Neural cell (in vitro differentiated cells): ENCODE data around the gene NOL4L. TPM values are rescaled to one million over a fixed set of nuclear protein-coding genes. Genes with fewer than 3 reads are reported as not detected.

Experiments used
- H2AFZ ChIP-seq: fragments of 200-600, 300-800 bp; sonication (generic), shearing (Covaris generic); 2 replicates; pipeline ENCODE4 v1.6.0; 2014; ENCODE audit warnings: low read depth, mild to moderate bottlenecking, antibody characterized with exemption, low read length, moderate library complexity
- H3F3A ChIP-seq: fragments of 200-600 bp; shearing (Covaris generic); 2 replicates; pipeline ENCODE4 v1.6.1; 2016; ENCODE audit warnings: mild to moderate bottlenecking, moderate library complexity, mixed read lengths, antibody characterized with exemption, low read length; ENCODE audit not compliant: insufficient read depth, poor library complexity, severe bottlenecking
- H3K27ac ChIP-seq: fragments of 200-600, 300-800 bp; sonication (generic), shearing (Covaris generic); 2 replicates; pipeline ENCODE4 v1.5.1; 2014; ENCODE audit warnings: mild to moderate bottlenecking, low read length, moderate library complexity
- H3K27me3 ChIP-seq: fragments of 300-800, 200-600 bp; sonication (generic), shearing (Covaris generic); 2 replicates; pipeline ENCODE4 v1.6.0; 2014; ENCODE audit warnings: mild to moderate bottlenecking, low read depth, low read length, moderate library complexity; ENCODE audit not compliant: insufficient read depth
- H3K36me3 ChIP-seq: fragments of 300-800, 200-600 bp; sonication (generic), shearing (Covaris generic); 2 replicates; pipeline ENCODE4 v1.5.1; 2014; ENCODE audit warnings: mild to moderate bottlenecking, antibody characterized with exemption, low read length, moderate library complexity; ENCODE audit not compliant: insufficient read depth
- H3K4me2 ChIP-seq: fragments of 300-800, 200-600 bp; sonication (generic), shearing (Covaris generic); 2 replicates; pipeline ENCODE4 v1.6.0; 2014; ENCODE audit warnings: mild to moderate bottlenecking, low read length
- H3K4me3 ChIP-seq: fragments of 300-800, 200-600 bp; sonication (generic), shearing (Covaris generic); 2 replicates; pipeline ENCODE4 v1.5.1; 2014; ENCODE audit warnings: mild to moderate bottlenecking, low read length, moderate library complexity
- H3K79me2 ChIP-seq: fragments of 200-600 bp; shearing (Covaris generic); replicated peaks from 2 replicates; pipeline ENCODE4 v1.6.0; 2014; ENCODE audit warnings: mild to moderate bottlenecking, low read length, moderate library complexity; ENCODE audit not compliant: insufficient read depth
- H3K9ac ChIP-seq: fragments of 300-800, 200-600 bp; sonication (generic), shearing (Covaris generic); 2 replicates; pipeline ENCODE4 v1.6.1; 2016; ENCODE audit warnings: mild to moderate bottlenecking, low read length, mixed read lengths
- H3K9me2 ChIP-seq: fragments of 200-600 bp; shearing (Covaris generic); 2 replicates; pipeline ENCODE4 v1.6.1; 2016; ENCODE audit warnings: mild to moderate bottlenecking, low read length, mixed read lengths; ENCODE audit not compliant: insufficient read depth
- H3K9me3 ChIP-seq: fragments of 200-600, 300-800 bp; sonication (generic), shearing (Covaris generic); 2 replicates; pipeline ENCODE4 v1.6.1; 2016; ENCODE audit warnings: mild to moderate bottlenecking, mixed run types, low read length, moderate library complexity, mixed read lengths
- H4K20me1 ChIP-seq: fragments of 200-600 bp; shearing (Covaris generic); 2 replicates; pipeline ENCODE4 v1.6.1; 2016; ENCODE audit warnings: mild to moderate bottlenecking, mixed run types; ENCODE audit not compliant: insufficient read depth
- CTCF ChIP-seq: fragments of 450-650 bp; IDR thresholded peaks from 2 replicates; pipeline ENCODE4 v1.5.1; 2014; ENCODE audit warnings: antibody characterized with exemption, mild to moderate bottlenecking, moderate library complexity; ENCODE audit not compliant: poor library complexity, severe bottlenecking
- EP300 ChIP-seq: fragments of 450-650 bp; conservative IDR thresholded peaks from 2 replicates; pipeline ENCODE4 v1.6.1; 2014; ENCODE audit warnings: antibody characterized with exemption, mild to moderate bottlenecking, moderate library complexity; ENCODE audit not compliant: poor library complexity, severe bottlenecking
- EZH2 ChIP-seq: fragments of 200-600, 300-800 bp; shearing (Covaris generic), sonication (generic); IDR thresholded peaks from 2 replicates; pipeline ENCODE4 v1.6.1; 2014; ENCODE audit warnings: antibody characterized with exemption, low read length, borderline replicate concordance, mild to moderate bottlenecking; ENCODE audit not compliant: insufficient read depth, poor library complexity, severe bottlenecking
- MXI1 ChIP-seq: fragments of 450-650 bp; conservative IDR thresholded peaks from 2 replicates; pipeline ENCODE4 v1.6.1; 2014; ENCODE audit warnings: antibody characterized with exemption, mild to moderate bottlenecking; ENCODE audit not compliant: poor library complexity, severe bottlenecking
- POLR2AphosphoS5 ChIP-seq: IDR thresholded peaks from 2 replicates; pipeline ENCODE4 v1.6.1; 2012
- RAD21 ChIP-seq: fragments of 450-650 bp; conservative IDR thresholded peaks from 2 replicates; pipeline ENCODE4 v1.6.1; 2014; ENCODE audit warnings: antibody characterized with exemption, mild to moderate bottlenecking, moderate library complexity
- SMC3 ChIP-seq: fragments of 450-650 bp; conservative IDR thresholded peaks from 2 replicates; pipeline ENCODE4 v1.6.1; 2014; ENCODE audit warnings: antibody characterized with exemption, mild to moderate bottlenecking, moderate library complexity; ENCODE audit not compliant: poor library complexity
- TAF1 ChIP-seq: IDR thresholded peaks from 2 replicates; pipeline ENCODE4 v1.6.1; 2012; ENCODE audit warnings: low read depth
- polyA plus RNA-seq: library from polyadenylated mRNA; depleted of rRNA; stranded (reverse); fragments of >200 nt; gene quantifications from 2 replicates; pipeline ENCODE4 v1.2.3, GENCODE V29; 2014
- TF ChIP-seq, protein P1 (sequence below): IDR thresholded peaks from 2 replicates; pipeline ENCODE4 v1.6.1; 2012; ENCODE audit warnings: borderline replicate concordance

The NOL4L gene
- polyA plus RNA-seq, 1 donor from 2014 or later = 20.4 TPM

- no peaks in the 10 kb centered on the region for H3K79me2 ChIP-seq
- no peaks in the 10 kb centered on the region for H3K9me2 ChIP-seq
- no peak overlapping the region for H2AFZ ChIP-seq
- no peaks in the 10 kb centered on the region for H3K27me3 ChIP-seq
- no peaks in the 10 kb centered on the region for H4K20me1 ChIP-seq
- no peak overlapping the region for H3K27ac ChIP-seq
- no peak overlapping the region for H3K4me2 ChIP-seq
- H3F3A ChIP-seq = no peaks in the 10 kb centered on the region
- H3K9ac ChIP-seq = no peak overlapping the region
- H3K4me3 ChIP-seq = no peak overlapping the region
- TF ChIP-seq RAD21 (no peak), SMC3 (no peak), EZH2 (no peak), MXI1 (no peak), CTCF (no peak), TAF1 (no peak), POLR2AphosphoS5 (no peak), EP300 (no peak)
- TF ChIP-seq, protein P1, sequence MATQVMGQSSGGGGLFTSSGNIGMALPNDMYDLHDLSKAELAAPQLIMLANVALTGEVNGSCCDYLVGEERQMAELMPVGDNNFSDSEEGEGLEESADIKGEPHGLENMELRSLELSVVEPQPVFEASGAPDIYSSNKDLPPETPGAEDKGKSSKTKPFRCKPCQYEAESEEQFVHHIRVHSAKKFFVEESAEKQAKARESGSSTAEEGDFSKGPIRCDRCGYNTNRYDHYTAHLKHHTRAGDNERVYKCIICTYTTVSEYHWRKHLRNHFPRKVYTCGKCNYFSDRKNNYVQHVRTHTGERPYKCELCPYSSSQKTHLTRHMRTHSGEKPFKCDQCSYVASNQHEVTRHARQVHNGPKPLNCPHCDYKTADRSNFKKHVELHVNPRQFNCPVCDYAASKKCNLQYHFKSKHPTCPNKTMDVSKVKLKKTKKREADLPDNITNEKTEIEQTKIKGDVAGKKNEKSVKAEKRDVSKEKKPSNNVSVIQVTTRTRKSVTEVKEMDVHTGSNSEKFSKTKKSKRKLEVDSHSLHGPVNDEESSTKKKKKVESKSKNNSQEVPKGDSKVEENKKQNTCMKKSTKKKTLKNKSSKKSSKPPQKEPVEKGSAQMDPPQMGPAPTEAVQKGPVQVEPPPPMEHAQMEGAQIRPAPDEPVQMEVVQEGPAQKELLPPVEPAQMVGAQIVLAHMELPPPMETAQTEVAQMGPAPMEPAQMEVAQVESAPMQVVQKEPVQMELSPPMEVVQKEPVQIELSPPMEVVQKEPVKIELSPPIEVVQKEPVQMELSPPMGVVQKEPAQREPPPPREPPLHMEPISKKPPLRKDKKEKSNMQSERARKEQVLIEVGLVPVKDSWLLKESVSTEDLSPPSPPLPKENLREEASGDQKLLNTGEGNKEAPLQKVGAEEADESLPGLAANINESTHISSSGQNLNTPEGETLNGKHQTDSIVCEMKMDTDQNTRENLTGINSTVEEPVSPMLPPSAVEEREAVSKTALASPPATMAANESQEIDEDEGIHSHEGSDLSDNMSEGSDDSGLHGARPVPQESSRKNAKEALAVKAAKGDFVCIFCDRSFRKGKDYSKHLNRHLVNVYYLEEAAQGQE = no peak
- H3K36me3 ChIP-seq = no peaks in the 10 kb centered on the region
- no peaks in the 10 kb centered on the region for H3K9me3 ChIP-seq
Measured at GRCh38 chr20:32549842-32550241, 35.3 kb downstream of the NOL4L start.

- no peak overlapping the region for H2AFZ ChIP-seq
- no peaks in the 10 kb centered on the region for H3K27me3 ChIP-seq
Measured at GRCh38 chr20:32547753-32548034, 37.4 kb downstream of the NOL4L start.

More at GRCh38 chr20:32547753-32548034, 37.4 kb downstream of the NOL4L start:
- H3K36me3 ChIP-seq = no peaks in the 10 kb centered on the region
- TF ChIP-seq RAD21 = no peak
- no peaks in the 10 kb centered on the region for H3K9me2 ChIP-seq
- H3K4me2 ChIP-seq = no peak overlapping the region
- H3K9ac ChIP-seq = no peak overlapping the region
- no peaks in the 10 kb centered on the region for H3K79me2 ChIP-seq
- H3K9me3 ChIP-seq = no peaks in the 10 kb centered on the region
- H3K27ac ChIP-seq = no peak overlapping the region
- no peaks in the 10 kb centered on the region for H3F3A ChIP-seq
- H4K20me1 ChIP-seq = no peaks in the 10 kb centered on the region
- H3K4me3 ChIP-seq = no peak overlapping the region
